Astrocyte (in vitro differentiated cells and primary cell): Measurements from ENCODE around the gene SHISA7. TPM values are rescaled to one million over a fixed set of nuclear protein-coding genes. Genes with fewer than 3 reads are reported as not detected.

ENCODE experiments used
- DNase-seq: peaks from one replicate; pipeline ENCODE4 v3.0.0-alpha.2; 2010; ENCODE audit warnings: low read depth
- FAIRE-seq: peaks from 2 replicates; lab custom pipeline; 2011; peaks lifted over from hg19 to GRCh38; lab: Jason Lieb, UNC
- H2AFZ ChIP-seq: 2 replicates; pipeline ENCODE4 v1.6.0; 2012; ENCODE audit warnings: low read depth, low read length, inconsistent platforms
- H3K27ac ChIP-seq: 2 replicates; pipeline ENCODE4 v1.5.1; 2011; ENCODE audit warnings: low read depth, low read length, inconsistent platforms
- H3K27me3 ChIP-seq: 2 replicates; pipeline ENCODE4 v1.6.0; 2011; ENCODE audit warnings: low read length, inconsistent platforms; ENCODE audit not compliant: insufficient read depth
- H3K36me3 ChIP-seq: 2 replicates; pipeline ENCODE4 v1.5.1; 2011; ENCODE audit warnings: low read length, inconsistent platforms; ENCODE audit not compliant: insufficient read depth
- H3K4me1 ChIP-seq: 2 replicates; pipeline ENCODE4 v1.5.1; 2011; ENCODE audit warnings: low read length, inconsistent platforms; ENCODE audit not compliant: insufficient read depth
- H3K4me2 ChIP-seq: 2 replicates; pipeline ENCODE4 v1.6.0; 2012; ENCODE audit warnings: low read length, inconsistent platforms
- H3K4me3 ChIP-seq: 2 replicates; pipeline ENCODE4 v1.5.1; 2011; ENCODE audit warnings: low read depth, mild to moderate bottlenecking, low read length, inconsistent platforms; ENCODE audit not compliant: insufficient read depth
- H3K79me2 ChIP-seq: 2 replicates; pipeline ENCODE4 v1.6.0; 2012; ENCODE audit warnings: mild to moderate bottlenecking, low read length, inconsistent platforms; ENCODE audit not compliant: insufficient read depth
- H3K9ac ChIP-seq: 2 replicates; pipeline ENCODE4 v1.6.0; 2012; ENCODE audit warnings: mild to moderate bottlenecking, low read length, inconsistent platforms
- H3K9me3 ChIP-seq: 2 replicates; pipeline ENCODE4 v1.5.1; 2012; ENCODE audit warnings: low read depth, mild to moderate bottlenecking, low read length, inconsistent platforms; ENCODE audit not compliant: insufficient read depth
- H4K20me1 ChIP-seq: 2 replicates; pipeline ENCODE4 v1.6.0; 2012; ENCODE audit warnings: low read length, inconsistent platforms; ENCODE audit not compliant: insufficient read depth
- H3K27ac Mint-ChIP-seq: one replicate; pipeline ENCODE4 v1.8.0; 2021; ENCODE audit warnings: mild to moderate bottlenecking, mixed read lengths; ENCODE audit not compliant: unreplicated experiment
- H3K27me3 Mint-ChIP-seq: one replicate; pipeline ENCODE4 v1.8.0; 2021; ENCODE audit warnings: low read depth, mixed read lengths; ENCODE audit not compliant: unreplicated experiment
- H3K36me3 Mint-ChIP-seq: one replicate; pipeline ENCODE4 v1.8.0; 2021; ENCODE audit warnings: low read depth, mixed read lengths; ENCODE audit not compliant: unreplicated experiment
- H3K4me1 Mint-ChIP-seq: one replicate; pipeline ENCODE4 v1.8.0; 2021; ENCODE audit warnings: low read depth, mixed read lengths; ENCODE audit not compliant: unreplicated experiment
- H3K4me3 Mint-ChIP-seq: one replicate; pipeline ENCODE4 v1.8.0; 2021; ENCODE audit warnings: mild to moderate bottlenecking, moderate library complexity, mixed read lengths; ENCODE audit not compliant: unreplicated experiment
- H3K9me3 Mint-ChIP-seq: one replicate; pipeline ENCODE4 v1.8.0; 2021; ENCODE audit warnings: mild to moderate bottlenecking, mixed read lengths; ENCODE audit not compliant: unreplicated experiment
- CTCF ChIP-seq: IDR thresholded peaks from 2 replicates; pipeline ENCODE4 v1.5.1; 2011; ENCODE audit warnings: low read depth, mild to moderate bottlenecking, inconsistent platforms, low read length, moderate library complexity; ENCODE audit not compliant: insufficient read depth
- EZH2 ChIP-seq: IDR thresholded peaks from 2 replicates; pipeline ENCODE4 v1.6.1; 2012; ENCODE audit warnings: mild to moderate bottlenecking, low read length, inconsistent platforms; ENCODE audit not compliant: insufficient read depth
- total RNA-seq: library from RNA; stranded (reverse); gene quantifications from 2 replicates; pipeline ENCODE4 v1.2.1, GENCODE V29; 2021

The SHISA7 gene
- total RNA-seq, 1 donor from 2014 or later = 0.09 TPM

- Mint-ChIP-seq H3K27me3 (no peaks in the 10 kb centered on the region), H3K4me3 (peak within 1 kb of the TSS; percentile 87), H3K36me3 (peaks cover 2% of the 10 kb centered on the region), H3K4me1 (peaks cover 14% of the 10 kb centered on the region), H3K9me3 (no peaks in the 10 kb centered on the region), H3K27ac (peak within 1 kb of the TSS; percentile 91)
- Histone ChIP-seq H3K4me1 (peaks cover 49% of the 10 kb centered on the region), H3K9ac (peak within 1 kb of the TSS; percentile 82), H3K27ac (peak within 1 kb of the TSS; percentile 91), H3K4me3 (peak within 1 kb of the TSS; percentile 71), H3K36me3 (no peaks in the 10 kb centered on the region), H3K27me3 (no peaks in the 10 kb centered on the region), H3K4me2 (peak within 1 kb of the TSS; percentile 96), H4K20me1 (peaks cover 2% of the 10 kb centered on the region), H3K9me3 (no peaks in the 10 kb centered on the region), H3K79me2 (peaks cover 28% of the 10 kb centered on the region), H2AFZ (peak within 1 kb of the TSS; percentile 81)
- FAIRE-seq (no peak), DNase-seq (no peak)
- TF ChIP-seq EZH2 (no peak), CTCF (no peak)
Observed at GRCh38 chr19:55484593-55485438, 41.7 kb upstream of the SHISA7 start, which contains the start of gene NAT14. TSS of gene NAT14 (plus strand) at chr19:55485188. CDS start at chr19:55485709, 521 bp downstream.

GRCh38 chr19:55483706-55484592 lies 40.8 kb upstream of the SHISA7 start:
- Histone ChIP-seq H3K27ac (peak overlapping the region; percentile 82), H3K9me3 (no peaks in the 10 kb centered on the region), H3K79me2 (peaks cover 37% of the 10 kb centered on the region), H3K27me3 (no peaks in the 10 kb centered on the region), H3K4me1 (peaks cover 41% of the 10 kb centered on the region), H3K4me3 (peak overlapping the region; percentile 71), H4K20me1 (peaks cover 9% of the 10 kb centered on the region), H3K4me2 (peak overlapping the region; percentile 96), H3K36me3 (no peaks in the 10 kb centered on the region), H2AFZ (no peak overlapping the region), H3K9ac (peak overlapping the region; percentile 82)
- Mint-ChIP-seq H3K4me3 (peak overlapping the region; percentile 69), H3K27ac (no peak overlapping the region), H3K36me3 (peaks cover 2% of the 10 kb centered on the region), H3K27me3 (no peaks in the 10 kb centered on the region), H3K9me3 (no peaks in the 10 kb centered on the region), H3K4me1 (peaks cover 14% of the 10 kb centered on the region)
- DNase-seq = no peak
- FAIRE-seq = no peak
- TF ChIP-seq CTCF = no peak
- TF ChIP-seq EZH2 = no peak
